Mucosa of stomach (tissue), 1 donor: Measurements from ENCODE around the gene RASAL2.
"Not testable (repeated sequence)": the region's sequence is repeated elsewhere in the genome, so short reads cannot be mapped to it uniquely, and the experiment has no call there.

ENCODE experiments used
- H3K27me3 ChIP-seq: one replicate; pipeline ENCODE4 v1.7.0; 2013; ENCODE audit warnings: mild to moderate bottlenecking, low read length; ENCODE audit not compliant: control insufficient read depth, insufficient read depth
- H3K36me3 ChIP-seq: one replicate; pipeline ENCODE4 v1.7.0; 2013; ENCODE audit warnings: low read length; ENCODE audit not compliant: control insufficient read depth, insufficient read depth
- H3K4me1 ChIP-seq: one replicate; pipeline ENCODE4 v1.7.0; 2013; ENCODE audit warnings: mild to moderate bottlenecking, low read length; ENCODE audit not compliant: control insufficient read depth, insufficient read depth
- H3K4me3 ChIP-seq: one replicate; pipeline ENCODE4 v1.7.0; 2013; ENCODE audit warnings: low read length
- H3K9ac ChIP-seq: one replicate; pipeline ENCODE4 v1.7.0; 2013; ENCODE audit warnings: mild to moderate bottlenecking, low read length, moderate library complexity
- H3K9me3 ChIP-seq: one replicate; pipeline ENCODE4 v1.7.0; 2013; ENCODE audit warnings: mild to moderate bottlenecking, low read length, moderate library complexity; ENCODE audit not compliant: control insufficient read depth
- donor health status: Pancreatic carcinoma.

The RASAL2 gene

GRCh38 chr1:178284058-178284457, 190.2 kb downstream of the RASAL2 start:
- Histone ChIP-seq H3K9ac (no peak overlapping the region), H3K4me1 (no peaks in the 10 kb centered on the region), H3K4me3 (no peak overlapping the region), H3K27me3 (no peaks in the 10 kb centered on the region), H3K36me3 (no peaks in the 10 kb centered on the region), H3K9me3 (no peaks in the 10 kb centered on the region)

GRCh38 chr1:178291166-178291565, 197.3 kb downstream of the RASAL2 start:
- Histone ChIP-seq H3K36me3 (no peaks in the 10 kb centered on the region), H3K4me1 (peaks cover 4% of the 10 kb centered on the region), H3K9me3 (no peaks in the 10 kb centered on the region), H3K4me3 (no peak overlapping the region), H3K9ac (no peak overlapping the region), H3K27me3 (no peaks in the 10 kb centered on the region)

GRCh38 chr1:178294654-178295053, 200.8 kb downstream of the RASAL2 start:
- Histone ChIP-seq H3K4me3 (no peak overlapping the region), H3K9ac (no peak overlapping the region), H3K9me3 (no peaks in the 10 kb centered on the region), H3K4me1 (peaks cover 4% of the 10 kb centered on the region), H3K27me3 (no peaks in the 10 kb centered on the region), H3K36me3 (no peaks in the 10 kb centered on the region)

- Histone ChIP-seq H3K27me3 (no peaks in the 10 kb centered on the region), H3K4me1 (peaks cover 22% of the 10 kb centered on the region), H3K36me3 (no peaks in the 10 kb centered on the region), H3K9ac (no peak overlapping the region), H3K9me3 (no peaks in the 10 kb centered on the region), H3K4me3 (no peak overlapping the region)
These were observed 206.4 kb downstream of the RASAL2 start for GRCh38 chr1:178300352-178300699.

GRCh38 chr1:178301141-178301540, 207.2 kb downstream of the RASAL2 start:
- peaks cover 22% of the 10 kb centered on the region for H3K4me1 ChIP-seq
- no peak overlapping the region for H3K4me3 ChIP-seq
- H3K9ac ChIP-seq: no peak overlapping the region
- no peaks in the 10 kb centered on the region for H3K36me3 ChIP-seq
- no peaks in the 10 kb centered on the region for H3K27me3 ChIP-seq
- no peaks in the 10 kb centered on the region for H3K9me3 ChIP-seq

GRCh38 chr1:178307264-178307663, 213.4 kb downstream of the RASAL2 start:
- peaks cover 5% of the 10 kb centered on the region for H3K4me1 ChIP-seq
- H3K4me3 ChIP-seq: no peak overlapping the region
- no peaks in the 10 kb centered on the region for H3K27me3 ChIP-seq
- no peaks in the 10 kb centered on the region for H3K9me3 ChIP-seq
- no peaks in the 10 kb centered on the region for H3K36me3 ChIP-seq
- H3K9ac ChIP-seq: no peak overlapping the region

- Histone ChIP-seq H3K4me1 (peaks cover 14% of the 10 kb centered on the region), H3K9me3 (no peaks in the 10 kb centered on the region), H3K4me3 (no peak overlapping the region), H3K9ac (no peak overlapping the region), H3K36me3 (no peaks in the 10 kb centered on the region), H3K27me3 (no peaks in the 10 kb centered on the region)
These were observed 214.5 kb downstream of the RASAL2 start for GRCh38 chr1:178308438-178308837.

- Histone ChIP-seq H3K9ac (no peak overlapping the region), H3K36me3 (no peaks in the 10 kb centered on the region), H3K27me3 (no peaks in the 10 kb centered on the region), H3K9me3 (no peaks in the 10 kb centered on the region), H3K4me3 (no peak overlapping the region), H3K4me1 (peaks cover 9% of the 10 kb centered on the region)
These were observed 216.8 kb downstream of the RASAL2 start for GRCh38 chr1:178310685-178311105.

- peaks cover 9% of the 10 kb centered on the region for H3K4me1 ChIP-seq
- no peaks in the 10 kb centered on the region for H3K36me3 ChIP-seq
- H3K4me3 ChIP-seq: no peak overlapping the region
- no peaks in the 10 kb centered on the region for H3K27me3 ChIP-seq
- H3K9ac ChIP-seq: no peak overlapping the region
- no peaks in the 10 kb centered on the region for H3K9me3 ChIP-seq
These were observed 217.3 kb downstream of the RASAL2 start for GRCh38 chr1:178311164-178311563.

GRCh38 chr1:178320280-178320982, 226.5 kb downstream of the RASAL2 start:
- H3K9ac ChIP-seq, H3K27me3 ChIP-seq, H3K36me3 ChIP-seq, H3K9me3 ChIP-seq, H3K4me1 ChIP-seq, H3K4me3 ChIP-seq: not testable (repeated sequence)

GRCh38 chr1:178323067-178323466, 229.2 kb downstream of the RASAL2 start:
- Histone ChIP-seq H3K27me3 (no peaks in the 10 kb centered on the region), H3K4me3 (no peak overlapping the region), H3K9ac (no peak overlapping the region), H3K9me3 (no peaks in the 10 kb centered on the region), H3K4me1 (no peaks in the 10 kb centered on the region), H3K36me3 (no peaks in the 10 kb centered on the region)

GRCh38 chr1:178324003-178324402, 230.1 kb downstream of the RASAL2 start:
- H3K9ac ChIP-seq: no peak overlapping the region
- H3K27me3 ChIP-seq: no peaks in the 10 kb centered on the region
- H3K4me3 ChIP-seq: no peak overlapping the region
- no peaks in the 10 kb centered on the region for H3K9me3 ChIP-seq
- H3K4me1 ChIP-seq: no peaks in the 10 kb centered on the region
- H3K36me3 ChIP-seq: no peaks in the 10 kb centered on the region

GRCh38 chr1:178328728-178329127, 234.8 kb downstream of the RASAL2 start:
- Histone ChIP-seq H3K9ac (no peak overlapping the region), H3K9me3 (no peaks in the 10 kb centered on the region)

More at GRCh38 chr1:178328728-178329127, 234.8 kb downstream of the RASAL2 start:
- peaks cover 7% of the 10 kb centered on the region for H3K4me1 ChIP-seq
- H3K4me3 ChIP-seq: no peak overlapping the region
- H3K27me3 ChIP-seq: no peaks in the 10 kb centered on the region
- no peaks in the 10 kb centered on the region for H3K36me3 ChIP-seq
